Common myeloid progenitor, CD34-positive (primary cell): Measurements from ENCODE around the gene NFE2L1.

Experiments
- CTCF ChIA-PET: fragments of 350-600 bp; sonication (Branson Sonifier 250); formaldehyde crosslinking; loops from one replicate; lab custom pipeline; 2021; ENCODE audit warnings: antibody characterized with exemption; lab: Charles Lee
- POLR2A ChIA-PET: fragments of 350-600 bp; sonication (Branson Sonifier 250); formaldehyde crosslinking; loops from one replicate; lab custom pipeline; 2021; ENCODE audit warnings: antibody characterized with exemption; lab: Charles Lee
- DNase-seq, 3 donors: peaks; one replicate each; pipeline versions ENCODE4 v3.0.0 to v3.0.0-alpha.2; 2013
- H3K27ac ChIP-seq, 2 experiments: 1 replicate in 1 of 2; 2 replicates in 1 of 2; pipeline ENCODE4 v1.7.0; 2013; ENCODE audit warnings: inconsistent platforms in 2 of 2, low read length in 2 of 2, mild to moderate bottlenecking in 2 of 2, low read depth in 1 of 2, moderate library complexity in 1 of 2; ENCODE audit not compliant: severe bottlenecking in 2 of 2, insufficient read depth in 1 of 2, poor library complexity in 1 of 2
- H3K27me3 ChIP-seq, 5 experiments: replicated peaks in 2 of 5; 1 replicate in 3 of 5; 2 replicates in 2 of 5; pipeline versions ENCODE4 v1.6.1 to v1.7.0; 2013; ENCODE audit warnings: low read length in 4 of 5, mild to moderate bottlenecking in 2 of 5, moderate library complexity in 2 of 5, inconsistent platforms in 1 of 5; ENCODE audit not compliant: insufficient read depth in 5 of 5, control insufficient read depth in 4 of 5
- H3K36me3 ChIP-seq, 4 experiments: 1 replicate in 2 of 4; 2 replicates in 2 of 4; pipeline versions ENCODE4 v1.6.1 to v1.7.0; 2013; ENCODE audit warnings: low read length in 3 of 4, control low read depth in 1 of 4, mild to moderate bottlenecking in 1 of 4; ENCODE audit not compliant: control insufficient read depth in 4 of 4, insufficient read depth in 4 of 4
- H3K4me1 ChIP-seq, 4 experiments: 1 replicate in 3 of 4; 2 replicates in 1 of 4; pipeline versions ENCODE4 v1.6.1 to v1.7.1; 2013; ENCODE audit warnings: low read length in 3 of 4, mild to moderate bottlenecking in 3 of 4, control low read depth in 1 of 4, inconsistent platforms in 1 of 4, moderate library complexity in 1 of 4; ENCODE audit not compliant: control insufficient read depth in 4 of 4, insufficient read depth in 4 of 4; ENCODE audit errors: control extremely low read depth in 1 of 4
- H3K4me3 ChIP-seq, 7 experiments: 1 replicate in 4 of 7; 2 replicates in 3 of 7; pipeline versions ENCODE4 v1.5.1 to v1.7.0; 2013; ENCODE audit warnings: mild to moderate bottlenecking in 7 of 7, low read length in 6 of 7, moderate library complexity in 6 of 7, inconsistent platforms in 2 of 7, low read depth in 2 of 7, control low read depth in 1 of 7; ENCODE audit not compliant: insufficient read depth in 4 of 7, control insufficient read depth in 1 of 7; ENCODE audit errors: extremely low read depth in 1 of 7
- H3K9me3 ChIP-seq, 5 experiments: 1 replicate in 4 of 5; 2 replicates in 1 of 5; pipeline versions ENCODE4 v1.6.1 to v1.7.1; 2013; ENCODE audit warnings: low read length in 4 of 5, mild to moderate bottlenecking in 2 of 5, inconsistent platforms in 1 of 5, low read depth in 1 of 5, moderate library complexity in 1 of 5; ENCODE audit not compliant: control insufficient read depth in 4 of 5, insufficient read depth in 2 of 5; ENCODE audit errors: control extremely low read depth in 1 of 5
- WGBS: methylation state at CpG from one replicate; pipeline ENCODE4 v1.1.5; 2013; ENCODE audit not compliant: insufficient coverage; 5-methylcytosine and 5-hydroxymethylcytosine counted together

Gene NFE2L1

DNA sequence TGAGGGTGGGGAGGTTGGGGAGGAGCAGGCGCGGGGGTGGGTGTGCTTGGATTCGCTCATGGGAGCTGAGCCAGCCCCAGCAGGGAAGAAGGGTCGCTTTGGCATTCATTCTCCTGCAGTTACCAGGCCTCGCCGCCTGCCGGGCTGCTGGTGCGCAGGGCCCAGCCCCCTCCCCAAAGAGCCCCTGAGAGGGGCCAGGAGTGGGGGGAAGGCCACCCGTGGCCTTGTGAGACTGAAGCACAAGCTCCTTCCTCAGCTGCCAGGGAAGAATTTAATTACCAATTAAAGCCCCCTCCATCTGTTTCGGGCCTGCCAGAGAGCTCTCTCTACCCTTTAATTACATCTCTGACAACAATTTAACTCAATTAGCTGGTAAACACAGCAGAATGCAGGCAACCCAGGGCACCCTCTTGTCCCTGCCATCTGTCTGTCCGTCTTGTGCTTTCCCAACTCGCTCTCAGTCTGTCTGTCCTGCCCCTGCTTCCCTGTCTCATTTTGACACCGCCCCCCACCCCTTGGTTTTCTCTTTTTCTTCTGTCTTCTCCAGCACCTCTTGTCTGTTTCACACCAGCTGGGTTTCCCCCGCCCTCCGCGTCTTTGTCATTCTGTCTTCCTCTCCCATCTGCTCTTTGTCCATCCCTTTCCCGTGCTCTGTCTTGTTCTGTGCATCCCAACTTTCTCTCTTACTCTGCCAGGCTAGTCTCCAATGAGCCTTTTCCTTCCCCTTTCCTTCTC lies 44.6 kb upstream of the NFE2L1 start:
- H3K27ac ChIP-seq, result no peak overlapping the region
- CTCF ChIA-PET, result interaction anchor here (1.0 to 8.9 kb wide), 6 partner anchors 8 to 27 kb away, joined by 4 to 79 read pairs (median 9); no protein-coding TSS in a partner anchor
- no peaks in the 10 kb centered on the region for H3K36me3 ChIP-seq
- H3K9me3 ChIP-seq, result no peaks in the 10 kb centered on the region
- DNase-seq, result no peak
- peaks cover 0 to 50% (median 22%) of the 10 kb centered on the region in 4 experiments for H3K4me1 ChIP-seq
- WGBS, result 96% methylated on average over 16 of the region's 17 CpGs
- POLR2A ChIA-PET, result no interaction called here
- no peak overlapping the region for H3K4me3 ChIP-seq
- H3K27me3 ChIP-seq, result no peaks in the 10 kb centered on the region

DNA sequence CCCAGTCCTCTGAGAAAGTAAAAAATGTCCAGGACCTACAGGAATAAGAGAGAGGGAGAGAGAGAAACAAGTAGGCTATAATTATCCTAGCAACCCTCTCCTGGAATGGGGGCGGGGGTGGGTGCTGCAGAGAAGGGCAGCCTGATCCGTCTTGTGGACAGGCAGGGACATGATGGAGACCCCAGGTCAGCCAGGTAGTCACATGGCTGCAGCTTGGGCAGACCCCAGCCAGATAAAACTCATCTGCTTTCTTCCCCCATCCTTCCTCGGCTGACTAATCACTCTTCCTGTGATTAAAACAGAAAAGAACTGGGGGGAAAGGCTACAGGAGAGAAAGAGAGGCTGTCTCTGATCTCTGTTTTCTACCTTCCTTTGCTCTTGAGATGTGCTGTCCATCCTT lies 43.2 kb upstream of the NFE2L1 start:
- no peak for DNase-seq
- Histone ChIP-seq H3K27ac (no peak overlapping the region), H3K36me3 (no peaks in the 10 kb centered on the region), H3K4me3 (no peak overlapping the region), H3K9me3 (no peaks in the 10 kb centered on the region), H3K27me3 (no peaks in the 10 kb centered on the region), H3K4me1 (peaks cover 0 to 47% (median 22%) of the 10 kb centered on the region in 4 experiments)
- ChIA-PET POLR2A (no interaction called here), CTCF (interaction anchor here (2.2 to 7.9 kb wide), 3 partner anchors 9 to 26 kb away, joined by 5 to 47 read pairs (median 8); no protein-coding TSS in a partner anchor)
- 60% methylated on average over 1 of the region's 3 CpGs for WGBS

- H3K4me3 ChIP-seq, result no peak overlapping the region
- CTCF ChIA-PET, result interaction anchor here (0.9 to 1.2 kb wide), 5 partner anchors 10 to 131 kb away, joined by 3 to 6 read pairs (median 4); no protein-coding TSS in a partner anchor
- H3K36me3 ChIP-seq, result no peaks in the 10 kb centered on the region
- 96% methylated on average over 7 of the region's 12 CpGs for WGBS
- no peak for DNase-seq
- H3K27ac ChIP-seq, result no peak overlapping the region
- POLR2A ChIA-PET, result interaction anchor here (0.5 to 0.6 kb wide), 2 partner anchors 8 to 10 kb away, joined by 3 read pairs; no protein-coding TSS in a partner anchor
- peaks cover 0 to 6% (median 0%) of the 10 kb centered on the region in 5 experiments for H3K27me3 ChIP-seq
- H3K4me1 ChIP-seq, result peaks cover 0 to 46% (median 27%) of the 10 kb centered on the region in 4 experiments
- H3K9me3 ChIP-seq, result no peaks in the 10 kb centered on the region
Observed at GRCh38 chr17:48006936-48007709, 41.0 kb upstream of the NFE2L1 start.

GRCh38 chr17:48010193-48010592 lies 38.0 kb upstream of the NFE2L1 start:
- no peak overlapping the region for H3K27ac ChIP-seq
- H3K27me3 ChIP-seq, result peaks cover 0 to 34% (median 10%) of the 10 kb centered on the region in 5 experiments
- DNase-seq, result no peak
- H3K36me3 ChIP-seq, result no peaks in the 10 kb centered on the region
- no peak overlapping the region for H3K4me3 ChIP-seq
- H3K4me1 ChIP-seq, result peaks cover 0 to 34% (median 17%) of the 10 kb centered on the region in 4 experiments
- H3K9me3 ChIP-seq, result no peaks in the 10 kb centered on the region
- WGBS, result 88% methylated on average over 1 of the region's 3 CpGs
- POLR2A ChIA-PET, result no interaction called here
- CTCF ChIA-PET, result interaction anchor here (1.6 to 14.4 kb wide), 4 partner anchors 7 to 161 kb away, joined by 3 to 511 read pairs (median 12); partner anchors contain the start of gene CDK5RAP3

- POLR2A ChIA-PET, result interaction anchor here (0.7 to 1.1 kb wide), 3 partner anchors 23 to 40 kb away, joined by 3 to 5 read pairs (median 3); partner anchors contain the start of gene CDK5RAP3
Observed at GRCh38 chr17:48011405-48012150, 36.6 kb upstream of the NFE2L1 start.

GRCh38 chr17:48012151-48012520 lies 36.0 kb upstream of the NFE2L1 start:
- peak overlapping the region in 6 of 7 experiments; percentile 48 to 75 (median 56) for H3K4me3 ChIP-seq
- peaks cover 0 to 35% (median 10%) of the 10 kb centered on the region in 5 experiments for H3K27me3 ChIP-seq
- ChIA-PET POLR2A (interaction anchor here (1.1 kb wide), 1 partner anchor 30 kb away, joined by 3 read pairs; no protein-coding TSS in a partner anchor), CTCF (interaction anchor here (0.8 to 14.4 kb wide), 8 partner anchors 8 to 749 kb away, joined by 3 to 511 read pairs (median 6); partner anchors contain the start of gene CDK5RAP3)
- H3K36me3 ChIP-seq, result no peaks in the 10 kb centered on the region
- WGBS, result 0% methylated on average over 15 of the region's 34 CpGs
- no peak overlapping the region for H3K27ac ChIP-seq
- no peaks in the 10 kb centered on the region for H3K9me3 ChIP-seq
- peaks cover 0 to 41% (median 16%) of the 10 kb centered on the region in 4 experiments for H3K4me1 ChIP-seq
- DNase-seq, result peak in 2 of 3 donors; percentile 65 to 74

More at GRCh38 chr17:48011405-48012150, 36.6 kb upstream of the NFE2L1 start:
- Histone ChIP-seq H3K9me3 (no peaks in the 10 kb centered on the region), H3K4me1 (peaks cover 0 to 38% (median 16%) of the 10 kb centered on the region in 4 experiments), H3K4me3 (peak overlapping the region; percentile 9 to 75 (median 55)), H3K27ac (no peak overlapping the region), H3K27me3 (peaks cover 0 to 35% (median 10%) of the 10 kb centered on the region in 5 experiments), H3K36me3 (no peaks in the 10 kb centered on the region)
- peak; percentile 40 to 65 (median 58) for DNase-seq
- 3% methylated on average over 15 of the region's 23 CpGs for WGBS
- CTCF ChIA-PET, result interaction anchor here (0.8 to 14.4 kb wide), 9 partner anchors 9 to 749 kb away, joined by 3 to 511 read pairs (median 3); partner anchors contain the start of gene CDK5RAP3
